Colon (tissue), 2 donors: Measurements from ENCODE around the gene MXRA7.

Source experiments
- FAIRE-seq: peaks from 2 replicates; lab custom pipeline; 2012; peaks lifted over from hg19 to GRCh38; lab: Jason Lieb, UNC
- donor health status: control.
- donor health status: control.

The MXRA7 gene

DNA sequence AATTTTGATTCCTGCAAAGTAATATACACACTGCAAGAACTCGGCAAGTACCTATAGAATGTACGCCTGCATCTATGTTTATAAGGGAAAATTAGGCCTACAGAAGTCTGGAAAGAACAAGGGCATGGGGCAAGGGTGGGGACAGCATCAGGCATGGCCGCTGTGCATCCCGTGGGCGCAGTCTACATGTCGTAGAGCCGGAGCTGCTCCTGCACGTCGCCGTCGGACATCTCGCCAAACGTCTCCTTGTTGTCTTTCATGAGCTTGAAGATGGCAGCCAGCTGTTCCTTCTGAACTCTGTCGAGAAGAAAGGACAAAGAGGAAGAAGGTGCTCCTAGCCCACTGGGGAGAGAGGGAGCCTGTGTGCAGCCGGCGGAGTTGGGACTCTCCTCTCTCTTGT lies 33.4 kb downstream of the MXRA7 start:
- no peak for FAIRE-seq

DNA sequence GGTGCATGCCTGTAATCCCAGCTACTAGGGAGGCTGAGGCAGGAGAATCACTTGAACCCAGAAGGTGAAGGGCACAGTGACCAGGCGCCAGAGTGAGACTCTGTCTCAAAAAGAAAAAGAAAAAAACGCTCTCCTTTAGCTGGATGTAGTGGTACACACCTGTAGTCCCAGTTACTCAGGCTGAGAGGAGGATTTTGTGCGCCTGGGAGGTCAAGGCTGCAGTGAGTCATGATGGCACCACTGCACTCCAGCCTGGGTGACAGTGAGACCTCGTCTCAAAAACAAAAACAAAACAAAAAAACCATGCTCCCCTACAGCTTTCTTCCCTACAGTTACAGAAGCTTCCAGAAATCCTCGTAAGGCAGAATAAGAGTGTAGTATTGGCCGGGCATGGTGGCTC lies 34.1 kb downstream of the MXRA7 start:
- FAIRE-seq = no peak

GRCh38 chr17:76675648-76676047 lies 35.1 kb downstream of the MXRA7 start:
- FAIRE-seq = no peak

DNA sequence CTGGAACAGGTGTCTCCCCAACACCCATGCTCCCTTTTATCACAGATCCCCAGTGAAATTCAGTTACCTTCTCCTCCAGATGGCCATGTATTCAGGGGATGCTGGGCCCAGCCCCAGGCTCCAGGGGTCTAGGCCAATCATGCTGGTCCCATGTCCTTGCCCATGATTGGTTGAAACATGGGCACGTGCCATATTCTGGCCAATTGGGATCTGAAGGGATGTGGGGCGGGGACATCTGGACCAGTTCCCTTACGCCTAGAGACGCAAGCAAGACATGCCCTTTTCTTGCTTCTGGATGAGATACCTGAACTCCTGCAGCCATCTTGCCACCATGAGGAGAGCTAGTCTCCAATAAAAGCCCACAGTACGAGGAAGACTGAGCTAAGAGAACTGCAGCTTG lies 36.2 kb downstream of the MXRA7 start:
- no peak for FAIRE-seq

GRCh38 chr17:76673729-76674128 lies 37.0 kb downstream of the MXRA7 start:
- FAIRE-seq = no peak

DNA sequence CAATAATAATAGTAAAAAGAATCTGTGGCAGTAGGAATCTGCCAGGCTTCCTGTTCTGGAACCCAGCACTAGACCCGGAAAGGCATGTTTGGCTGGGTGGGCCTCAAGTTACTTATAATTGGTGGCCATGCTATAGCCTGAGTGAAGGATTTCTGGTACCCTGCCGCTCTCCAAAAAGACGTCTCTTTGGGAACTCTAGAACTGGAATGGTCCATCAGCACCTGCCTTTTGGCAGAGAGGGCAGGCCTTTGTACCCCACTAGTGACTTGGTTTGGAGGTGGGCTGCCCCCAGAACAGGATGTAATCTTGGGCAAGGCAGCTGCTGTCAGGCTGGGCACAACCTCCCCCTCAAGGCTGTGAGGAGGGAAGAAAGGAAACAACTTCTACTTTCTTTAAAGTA lies 37.9 kb downstream of the MXRA7 start:
- FAIRE-seq = no peak

GRCh38 chr17:76672270-76672851 lies 38.4 kb downstream of the MXRA7 start:
- FAIRE-seq = no peak

DNA sequence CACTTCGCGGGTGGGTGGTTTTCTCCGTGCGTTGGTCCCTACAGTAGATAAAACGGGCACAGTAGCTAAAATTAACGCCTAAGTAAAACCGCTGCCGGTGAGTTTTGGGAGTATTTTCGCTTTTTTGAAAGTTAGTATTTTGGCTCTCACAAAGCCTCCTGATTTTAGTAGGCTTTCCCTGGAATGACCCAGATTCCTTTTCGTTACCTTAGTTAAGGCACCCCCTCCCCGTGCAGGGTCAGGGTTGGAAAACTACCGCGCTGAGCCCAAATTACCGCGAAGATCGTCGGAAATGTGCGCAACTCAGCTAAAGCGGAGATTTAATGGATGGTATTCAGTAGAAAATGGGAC lies 38.9 kb downstream of the MXRA7 start:
- no peak for FAIRE-seq

DNA sequence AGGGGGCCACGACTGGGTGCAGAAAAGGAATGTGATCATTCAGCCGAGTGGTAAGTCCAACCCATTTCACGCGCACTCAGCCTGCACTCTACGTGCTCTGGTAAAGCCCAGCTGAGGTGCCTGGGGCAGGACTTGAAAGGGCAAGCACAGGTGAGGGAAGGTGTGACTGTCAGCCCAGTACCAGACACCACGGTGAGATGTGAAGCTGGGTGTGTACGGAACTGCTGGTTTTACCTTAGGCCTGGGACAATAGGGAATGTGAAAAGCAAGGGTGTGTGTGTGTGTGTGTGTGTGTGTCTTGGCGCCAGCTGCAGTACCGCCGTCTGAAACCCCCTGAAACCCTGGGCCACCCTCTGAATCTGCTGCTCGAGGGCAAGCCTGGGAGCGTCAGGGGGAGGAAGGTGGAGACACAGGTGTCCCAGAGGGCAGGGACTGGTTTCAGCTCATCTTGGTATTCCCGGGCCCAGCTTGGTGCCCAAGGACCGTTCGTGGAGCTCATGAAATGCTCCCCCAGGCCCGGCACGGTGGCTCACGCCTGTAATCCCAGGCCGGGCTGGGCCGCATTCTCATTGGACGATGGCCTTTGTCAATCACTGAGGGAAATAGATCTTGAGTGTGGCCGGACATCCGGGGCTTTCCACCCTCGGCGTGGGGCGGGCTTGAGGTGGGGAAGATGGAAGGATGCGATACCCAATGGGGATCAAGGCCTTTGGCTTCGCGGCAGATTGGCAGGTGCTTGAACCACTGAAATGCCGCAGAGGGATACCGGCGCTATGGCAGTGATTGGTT lies 39.4 kb downstream of the MXRA7 start:
- FAIRE-seq = peak; percentile 68

- no peak for FAIRE-seq
Observed at GRCh38 chr17:76670718-76671122, 40.0 kb downstream of the MXRA7 start.

DNA sequence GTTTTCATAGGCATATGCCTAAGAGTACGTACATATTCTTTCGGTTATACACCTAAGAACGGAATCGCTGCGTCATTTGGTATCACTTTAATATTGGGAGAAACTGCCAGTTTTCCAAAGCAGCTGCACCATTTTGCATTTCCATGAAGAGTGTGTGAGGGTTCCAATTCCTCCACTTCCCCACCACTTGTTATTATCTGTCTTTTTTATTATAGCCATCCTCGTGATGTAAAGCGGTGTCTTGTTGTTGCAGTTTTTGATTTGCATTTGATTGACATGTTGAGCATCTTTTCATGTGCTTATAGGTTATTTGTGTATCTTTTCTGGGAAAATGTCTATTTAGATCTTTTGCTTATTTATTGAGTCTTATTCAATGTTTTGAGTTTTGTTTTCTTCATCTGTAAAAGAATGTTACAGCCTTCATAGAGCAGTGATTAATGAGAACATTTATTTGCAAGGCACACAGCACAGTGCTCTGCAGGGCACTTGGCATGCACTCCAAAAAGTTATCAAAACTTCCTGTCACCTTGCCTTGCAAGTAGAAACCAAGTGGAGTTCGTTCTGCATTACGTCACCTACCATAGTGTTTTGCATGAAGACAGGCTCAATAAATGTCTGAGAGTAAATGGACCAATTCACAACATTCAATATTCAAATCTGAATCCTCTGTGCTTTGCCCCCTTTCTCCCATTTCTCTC lies 40.6 kb downstream of the MXRA7 start:
- FAIRE-seq = no peak

DNA sequence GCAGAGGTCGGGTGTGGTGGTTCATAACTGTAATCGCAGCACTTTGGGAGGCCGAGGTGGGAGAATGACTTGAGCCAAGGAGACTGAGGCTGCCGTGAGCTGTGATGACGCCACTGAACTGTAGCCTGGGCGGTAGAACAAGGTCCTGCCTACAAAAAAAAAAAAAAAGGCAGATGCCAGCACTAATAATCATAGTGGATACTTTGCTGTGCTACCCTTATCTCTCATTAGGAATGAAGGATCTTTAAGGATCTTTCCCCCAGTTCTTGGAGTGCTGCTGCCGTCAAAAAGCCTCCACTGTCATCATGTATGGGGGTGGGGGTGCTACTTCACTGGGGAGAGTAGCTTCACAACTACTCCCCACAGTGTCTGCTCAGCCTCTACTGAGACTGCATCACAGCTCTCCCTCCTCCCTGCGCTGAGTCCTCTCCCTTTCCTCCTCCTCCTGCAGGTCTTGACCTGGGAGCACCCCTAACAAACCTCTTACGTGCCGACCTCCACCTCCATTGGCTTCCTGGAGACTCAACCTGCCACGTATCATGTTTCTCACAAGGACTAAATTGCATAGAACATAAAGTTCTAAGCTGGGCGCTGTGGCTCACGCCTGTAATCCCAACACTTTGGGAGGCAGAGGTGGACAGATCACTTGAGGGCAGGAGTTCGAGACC lies 42.8 kb downstream of the MXRA7 start:
- FAIRE-seq = no peak

GRCh38 chr17:76667491-76667755 lies 43.3 kb downstream of the MXRA7 start:
- FAIRE-seq = no peak

DNA sequence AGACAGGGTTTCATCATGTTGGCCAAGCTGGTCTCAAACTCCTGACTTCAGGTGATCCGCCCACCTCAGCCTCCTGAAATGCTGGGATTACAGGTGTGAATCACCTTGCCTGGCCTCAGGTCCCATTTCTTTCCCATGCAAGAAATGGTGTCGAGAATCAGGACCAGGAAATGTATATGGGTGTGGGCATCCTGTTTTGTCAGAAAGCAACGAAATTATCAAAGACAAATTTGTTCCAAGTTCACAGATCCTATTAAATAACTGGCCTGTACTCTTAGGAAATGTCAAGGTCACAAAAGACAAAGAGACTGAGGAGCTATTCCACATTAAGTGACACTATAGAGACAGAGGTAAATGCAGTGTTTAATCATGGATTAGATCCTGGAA lies 50.1 kb downstream of the MXRA7 start:
- FAIRE-seq = no peak

- FAIRE-seq = no peak
Observed at GRCh38 chr17:76659928-76660655, 50.7 kb downstream of the MXRA7 start.

DNA sequence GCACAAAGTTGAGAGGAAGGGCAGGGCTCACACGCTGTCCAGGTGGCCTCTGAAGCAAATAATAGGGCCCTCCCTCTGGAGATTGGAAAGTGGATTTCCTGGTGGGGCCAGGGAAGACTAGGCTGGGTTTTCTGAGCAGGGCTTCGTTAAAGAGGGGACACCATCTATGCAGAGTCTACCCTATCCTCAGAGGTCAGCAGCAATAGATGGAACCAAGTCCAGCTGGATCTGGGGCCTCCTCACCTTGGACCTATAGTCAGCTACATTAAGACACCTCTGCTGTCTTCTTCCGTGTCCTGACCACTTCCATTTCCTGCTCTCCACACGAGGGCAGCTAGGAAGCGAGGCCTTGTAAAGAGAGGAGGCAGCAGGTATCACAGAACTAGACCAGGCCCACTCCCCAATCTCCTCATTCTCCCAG lies 52.5 kb downstream of the MXRA7 start:
- no peak for FAIRE-seq

GRCh38 chr17:76657505-76658241 lies 53.1 kb downstream of the MXRA7 start:
- no peak for FAIRE-seq

DNA sequence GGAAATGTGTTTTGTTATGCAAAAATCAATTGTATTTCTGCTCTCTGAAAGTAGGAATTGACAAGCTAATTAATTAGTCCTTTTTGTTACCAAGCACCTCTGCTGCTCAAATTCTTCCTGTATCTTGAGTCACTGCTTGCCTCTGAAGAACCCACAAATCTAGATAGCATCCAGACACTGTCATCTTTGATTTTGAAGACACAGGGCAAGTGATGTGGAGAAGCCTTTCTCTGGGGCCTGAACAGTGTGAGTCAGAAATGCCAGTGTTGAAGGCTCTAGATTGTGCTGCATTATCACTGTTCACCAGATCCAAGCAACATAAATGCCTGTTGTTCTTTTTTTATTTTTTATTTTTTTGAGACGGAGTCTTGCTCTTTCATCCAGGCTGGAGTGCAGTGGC lies 56.4 kb downstream of the MXRA7 start:
- no peak for FAIRE-seq

- no peak for FAIRE-seq
Observed at GRCh38 chr17:76650504-76650903, 60.3 kb downstream of the MXRA7 start.

- FAIRE-seq = no peak
Observed at GRCh38 chr17:76646712-76647111, 64.1 kb downstream of the MXRA7 start.

DNA sequence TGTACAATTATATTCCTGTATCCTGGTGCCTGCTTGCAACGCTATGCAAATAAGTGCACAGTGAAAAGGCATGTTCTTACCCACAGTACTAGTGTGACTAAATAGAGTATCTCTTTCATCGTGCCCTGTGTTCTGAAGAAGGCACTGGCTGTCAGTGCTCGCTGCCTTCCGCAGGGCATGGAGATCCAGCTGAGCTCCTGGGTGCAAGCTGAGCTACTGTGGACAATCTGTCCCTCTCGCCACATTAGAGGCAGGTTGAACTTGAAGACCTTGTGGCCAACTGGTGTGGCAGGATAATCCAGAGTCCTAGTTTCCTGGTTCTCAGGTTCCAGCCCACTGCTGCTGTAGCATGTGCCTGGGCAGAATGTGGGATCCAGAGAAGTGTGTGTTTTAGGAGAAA lies 65.3 kb downstream of the MXRA7 start:
- FAIRE-seq = no peak

- no peak for FAIRE-seq
Observed at GRCh38 chr17:76644995-76645394, 65.8 kb downstream of the MXRA7 start.
